PC-9 (cell line): Measurements from ENCODE around the gene WDR43. TPM values are rescaled to one million over a fixed set of nuclear protein-coding genes. Genes with fewer than 3 reads are reported as not detected.
A peak's percentile ranks its signal among the peaks of the same experiment; 100 is the strongest.

Experiments
- BruUV-seq: library from RNA; stranded (reverse); fragments of 400-500 nt; replicated peaks from 2 replicates; lab custom pipeline; 2021; lab: Mats Ljungman, UMichigan
- CTCF ChIA-PET: fragments of 300-600 bp; sonication (Branson Sonifier 250); formaldehyde crosslinking; loops from one replicate; lab custom pipeline; 2022; ENCODE audit warnings: antibody characterized with exemption; lab: Charles Lee
- POLR2A ChIA-PET: fragments of 300-600 bp; sonication (Branson Sonifier 250); formaldehyde crosslinking; loops from one replicate; lab custom pipeline; 2022; ENCODE audit warnings: antibody characterized with exemption; ENCODE audit not compliant: unreplicated experiment; lab: Charles Lee
- DNase-seq, 2 experiments: peaks; one replicate each; pipeline versions ENCODE4 v3.0.0 to v3.0.0-alpha.2; 2015 to 2022; ENCODE audit warnings: mixed read lengths in 1 of 2
- H2AFZ ChIP-seq: fragments of 200-600 bp; sonication (generic); 2 replicates; pipeline ENCODE4 v1.8.1; 2017; ENCODE audit warnings: antibody characterized with exemption
- H3F3A ChIP-seq: fragments of 200-600 bp; sonication (generic); 2 replicates; pipeline ENCODE4 v1.8.1; 2017; ENCODE audit warnings: antibody characterized with exemption, mild to moderate bottlenecking, low read depth; ENCODE audit not compliant: insufficient read depth
- H3K27ac ChIP-seq: fragments of 200-600 bp; sonication (generic); 2 replicates; pipeline ENCODE4 v1.6.1; 2016; ENCODE audit warnings: mixed run types
- H3K27me3 ChIP-seq: fragments of 200-600 bp; sonication (generic); 2 replicates; pipeline ENCODE4 v1.6.1; 2016; ENCODE audit warnings: low read depth, mixed run types; ENCODE audit not compliant: insufficient read depth
- H3K36me3 ChIP-seq: fragments of 200-600 bp; sonication (generic); 2 replicates; pipeline ENCODE4 v1.6.1; 2016; ENCODE audit warnings: low read depth, mixed run types
- H3K4me1 ChIP-seq: fragments of 200-600 bp; sonication (generic); replicated peaks from 2 replicates; pipeline ENCODE4 v1.6.1; 2016; ENCODE audit warnings: mixed run types; ENCODE audit not compliant: insufficient read depth
- H3K4me2 ChIP-seq: fragments of 200-600 bp; sonication (generic); 2 replicates; pipeline ENCODE4 v1.6.1; 2017; ENCODE audit warnings: mixed run types
- H3K4me3 ChIP-seq: fragments of 200-600 bp; sonication (generic); 2 replicates; pipeline ENCODE4 v1.6.1; 2016; ENCODE audit warnings: mixed run types
- H3K79me2 ChIP-seq: fragments of 200-600 bp; sonication (generic); 2 replicates; pipeline ENCODE4 v1.6.1; 2017; ENCODE audit warnings: low read depth, mixed run types
- H3K9me2 ChIP-seq: fragments of 200-600 bp; sonication (generic); 2 replicates; pipeline ENCODE4 v1.8.1; 2017; ENCODE audit warnings: mild to moderate bottlenecking; ENCODE audit not compliant: insufficient read depth
- H3K9me3 ChIP-seq: fragments of 200-600 bp; sonication (generic); 2 replicates; pipeline ENCODE4 v1.8.1; 2016; ENCODE audit warnings: low read depth; ENCODE audit not compliant: insufficient read depth
- H4K20me1 ChIP-seq: fragments of 200-600 bp; sonication (generic); 2 replicates; pipeline ENCODE4 v1.8.1; 2017; ENCODE audit not compliant: insufficient read depth
- EZH2 ChIP-seq: fragments of 200-600 bp; sonication (generic); IDR thresholded peaks from 2 replicates; pipeline ENCODE4 v1.8.0; 2017; ENCODE audit warnings: antibody characterized with exemption, low read depth
- intact Hi-C: fragments of 100-400 bp; cut with micrococcal nuclease; formaldehyde crosslinking; loops from one replicate; pipeline ENCODE4 v1.10.0; 2022; ENCODE audit not compliant: unreplicated experiment
- total RNA-seq: library from RNA; stranded (reverse); gene quantifications from 2 replicates; pipeline ENCODE4 v1.2.3, GENCODE V29; 2021
- TF ChIP-seq, protein P1 (sequence below): fragments of 200-600 bp; sonication (generic); conservative IDR thresholded peaks from 2 replicates; pipeline ENCODE4 v1.6.1; 2017; ENCODE audit warnings: mixed run types, antibody characterized with exemption, mild to moderate bottlenecking, moderate library complexity

The WDR43 gene
- total RNA-seq, 1 experiment from 2014 or later, result 57.9 TPM

DNA sequence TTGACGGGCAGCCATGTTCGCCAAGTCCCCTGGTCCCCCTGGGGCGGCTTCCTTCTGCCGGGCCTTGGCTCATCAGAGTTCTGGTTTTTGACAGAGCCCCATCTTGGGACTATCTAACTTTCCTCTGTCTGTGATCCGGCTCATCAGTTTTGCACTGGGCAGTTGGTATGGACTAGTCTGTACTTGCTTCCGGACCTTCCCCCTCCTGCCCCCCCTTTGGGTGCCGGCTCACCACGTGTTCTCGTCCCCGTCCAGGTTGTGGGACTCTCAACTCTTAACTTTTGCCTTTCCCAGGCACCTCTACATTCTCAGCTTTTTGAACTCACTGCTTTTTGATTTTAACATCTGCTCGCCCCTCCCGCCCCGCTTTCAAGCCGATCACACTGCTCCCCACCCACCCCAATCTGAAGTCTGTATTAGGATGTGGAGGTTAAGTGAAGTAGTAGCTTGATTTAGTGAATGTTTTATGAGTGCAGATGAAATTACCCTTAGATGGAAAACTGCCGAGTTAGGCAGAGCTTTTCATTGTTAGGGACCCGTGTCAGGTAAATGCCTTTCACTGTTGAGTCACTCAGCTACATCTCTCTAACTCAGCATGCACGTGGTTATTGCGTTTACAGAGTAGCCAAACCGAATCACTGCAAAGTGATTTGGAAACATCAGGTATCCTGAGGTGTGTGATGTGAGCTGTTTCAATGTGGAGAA is 874 bp downstream of the WDR43 start:
- ChIA-PET POLR2A (interaction anchor here (0.5 to 0.9 kb wide), 4 partner anchors 25 to 466 kb away, joined by 3 to 12 read pairs (median 4); partner anchors contain the start of gene TRMT61B), CTCF (no interaction called here)
- peaks cover 6% of the 10 kb centered on the region for H3F3A ChIP-seq
- H2AFZ ChIP-seq, result peak overlapping the region; percentile 73; the same call in 1 of the 2 replicates
- peak overlapping the region; percentile 58 for H3K27ac ChIP-seq
- peaks cover 48% of the 10 kb centered on the region for H4K20me1 ChIP-seq
- H3K4me2 ChIP-seq, result peak overlapping the region; percentile 90
- H3K9me3 ChIP-seq, result no peaks in the 10 kb centered on the region
- TF ChIP-seq, protein P1, sequence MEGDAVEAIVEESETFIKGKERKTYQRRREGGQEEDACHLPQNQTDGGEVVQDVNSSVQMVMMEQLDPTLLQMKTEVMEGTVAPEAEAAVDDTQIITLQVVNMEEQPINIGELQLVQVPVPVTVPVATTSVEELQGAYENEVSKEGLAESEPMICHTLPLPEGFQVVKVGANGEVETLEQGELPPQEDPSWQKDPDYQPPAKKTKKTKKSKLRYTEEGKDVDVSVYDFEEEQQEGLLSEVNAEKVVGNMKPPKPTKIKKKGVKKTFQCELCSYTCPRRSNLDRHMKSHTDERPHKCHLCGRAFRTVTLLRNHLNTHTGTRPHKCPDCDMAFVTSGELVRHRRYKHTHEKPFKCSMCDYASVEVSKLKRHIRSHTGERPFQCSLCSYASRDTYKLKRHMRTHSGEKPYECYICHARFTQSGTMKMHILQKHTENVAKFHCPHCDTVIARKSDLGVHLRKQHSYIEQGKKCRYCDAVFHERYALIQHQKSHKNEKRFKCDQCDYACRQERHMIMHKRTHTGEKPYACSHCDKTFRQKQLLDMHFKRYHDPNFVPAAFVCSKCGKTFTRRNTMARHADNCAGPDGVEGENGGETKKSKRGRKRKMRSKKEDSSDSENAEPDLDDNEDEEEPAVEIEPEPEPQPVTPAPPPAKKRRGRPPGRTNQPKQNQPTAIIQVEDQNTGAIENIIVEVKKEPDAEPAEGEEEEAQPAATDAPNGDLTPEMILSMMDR, result no peak
- no peak for TF ChIP-seq EZH2
- BruUV-seq, result TSS peak; percentile 32
- H3K4me1 ChIP-seq, result peaks cover 34% of the 10 kb centered on the region
- peak overlapping the region; percentile 98 for H3K4me3 ChIP-seq
- no peaks in the 10 kb centered on the region for H3K9me2 ChIP-seq
- DNase-seq, result peak in 1 of 2 experiments; percentile 71
- intact Hi-C loops, result loop anchor here (10.0 kb wide), 1 partner anchor 331 kb away; no protein-coding TSS in a partner anchor
- no peaks in the 10 kb centered on the region for H3K27me3 ChIP-seq
- peaks cover 22% of the 10 kb centered on the region for H3K36me3 ChIP-seq
- H3K79me2 ChIP-seq, result peaks cover 60% of the 10 kb centered on the region

DNA sequence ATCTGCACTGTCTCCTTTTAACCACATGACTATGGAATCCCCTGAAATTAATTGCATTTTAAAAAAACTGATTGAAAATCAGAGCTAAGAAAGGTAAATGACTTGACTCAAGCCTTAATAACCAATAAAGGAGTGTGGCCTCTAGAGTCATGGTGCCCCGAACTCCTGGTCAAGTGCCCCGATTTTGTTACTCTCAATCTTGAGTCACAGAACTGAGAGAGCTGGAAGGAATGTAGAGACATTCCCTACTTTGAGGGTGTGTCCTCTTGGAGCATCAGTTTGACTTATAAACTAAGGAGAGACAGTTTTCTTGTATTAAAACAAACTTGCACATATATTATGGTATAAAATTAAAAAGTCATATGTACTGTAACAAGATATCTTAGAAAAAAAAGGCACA is 2.4 kb downstream of the WDR43 start:
- Histone ChIP-seq H3F3A (peaks cover 21% of the 10 kb centered on the region), H3K4me3 (peak overlapping the region; percentile 98), H3K9me2 (no peaks in the 10 kb centered on the region), H3K9me3 (no peaks in the 10 kb centered on the region), H3K79me2 (peaks cover 75% of the 10 kb centered on the region), H2AFZ (no peak overlapping the region), H3K4me1 (peaks cover 34% of the 10 kb centered on the region), H3K4me2 (peak overlapping the region; percentile 90), H3K27ac (0 out of 2 replicates have a peak overlapping the region, but pooled peaks have one; percentile 58), H4K20me1 (peaks cover 64% of the 10 kb centered on the region), H3K27me3 (no peaks in the 10 kb centered on the region), H3K36me3 (peaks cover 30% of the 10 kb centered on the region)
- DNase-seq, result peak; percentile 4 to 67
- ChIA-PET POLR2A (interaction anchor here (0.5 to 0.8 kb wide), 2 partner anchors 265 to 1573 kb away, joined by 3 to 8 read pairs; no protein-coding TSS in a partner anchor), CTCF (no interaction called here)
- intact Hi-C loops, result loop anchor here (10.0 kb wide), 1 partner anchor 332 kb away; no protein-coding TSS in a partner anchor
- no peak for TF ChIP-seq EZH2
- TF ChIP-seq, protein P1, result no peak
- BruUV-seq, result no TSS peak

GRCh38 chr2:28898048-28898447 is 3.6 kb downstream of the WDR43 start:
- no TSS peak for BruUV-seq
- Histone ChIP-seq H2AFZ (no peak overlapping the region), H3K4me1 (peaks cover 40% of the 10 kb centered on the region), H3K4me3 (peak overlapping the region; percentile 98; the same call in 1 of the 2 replicates), H3K9me3 (no peaks in the 10 kb centered on the region), H3F3A (peaks cover 33% of the 10 kb centered on the region), H3K4me2 (peak overlapping the region; percentile 90), H3K36me3 (peaks cover 41% of the 10 kb centered on the region), H3K27ac (no peak overlapping the region), H3K79me2 (peaks cover 87% of the 10 kb centered on the region), H4K20me1 (peaks cover 76% of the 10 kb centered on the region), H3K9me2 (no peaks in the 10 kb centered on the region), H3K27me3 (no peaks in the 10 kb centered on the region)
- DNase-seq, result no peak
- TF ChIP-seq EZH2, result no peak
- TF ChIP-seq, protein P1, result no peak
- ChIA-PET CTCF (no interaction called here), POLR2A (no interaction called here)
- intact Hi-C loops, result loop anchor here (10.0 kb wide), 1 partner anchor 333 kb away; no protein-coding TSS in a partner anchor
